Parathyroid adenoma (tissue), 2 donors: ENCODE results near the gene MALRD1.

Experiments
- H2AFZ ChIP-seq: fragments of 300-600 bp; sonication (generic); one replicate; pipeline ENCODE4 v1.7.0; 2017; ENCODE audit warnings: antibody characterized with exemption, mild to moderate bottlenecking
- H3K27ac ChIP-seq: fragments of 300-600 bp; sonication (generic); one replicate; pipeline ENCODE4 v1.7.0; 2017
- H3K27me3 ChIP-seq: fragments of 300-600 bp; sonication (generic); one replicate; pipeline ENCODE4 v1.7.0; 2017; ENCODE audit warnings: low read length; ENCODE audit not compliant: control insufficient read depth, insufficient read depth
- H3K36me3 ChIP-seq: fragments of 300-600 bp; sonication (generic); one replicate; pipeline ENCODE4 v1.7.0; 2017; ENCODE audit warnings: low read length; ENCODE audit not compliant: control insufficient read depth, insufficient read depth
- H3K4me1 ChIP-seq: fragments of 300-600 bp; sonication (generic); one replicate; pipeline ENCODE4 v1.7.0; 2017; ENCODE audit warnings: control low read depth
- H3K4me2 ChIP-seq: fragments of 300-600 bp; sonication (generic); one replicate; pipeline ENCODE4 v1.7.0; 2017; ENCODE audit warnings: low read length
- H3K4me3 ChIP-seq: fragments of 300-600 bp; sonication (generic); one replicate; pipeline ENCODE4 v1.7.0; 2017; ENCODE audit warnings: low read depth, low read length
- H3K79me2 ChIP-seq: fragments of 300-600 bp; sonication (generic); one replicate; pipeline ENCODE4 v1.7.0; 2017; ENCODE audit warnings: control low read depth
- H3K9ac ChIP-seq: fragments of 300-600 bp; sonication (generic); one replicate; pipeline ENCODE4 v1.7.0; 2017; ENCODE audit warnings: mild to moderate bottlenecking
- H3K9me3 ChIP-seq: fragments of 300-600 bp; sonication (generic); one replicate; pipeline ENCODE4 v1.7.0; 2017; ENCODE audit warnings: low read length; ENCODE audit not compliant: control insufficient read depth
- CTCF ChIP-seq: fragments of 300-600 bp; sonication (generic); IDR thresholded peaks from one replicate; pipeline ENCODE4 v1.7.0; 2017; ENCODE audit warnings: antibody characterized with exemption, mild to moderate bottlenecking
- donor health status: primary hyperparathyroidism.

Gene MALRD1

GRCh38 chr10:19561181-19561580, 512.6 kb downstream of the MALRD1 start:
- Histone ChIP-seq H3K27ac (no peak overlapping the region), H3K36me3 (no peaks in the 10 kb centered on the region)

GRCh38 chr10:19563388-19564141, 515.0 kb downstream of the MALRD1 start:
- Histone ChIP-seq H3K4me3 (no peak overlapping the region), H3K36me3 (no peaks in the 10 kb centered on the region), H3K9me3 (no peaks in the 10 kb centered on the region), H3K9ac (no peak overlapping the region), H3K27ac (no peak overlapping the region), H2AFZ (no peak overlapping the region), H3K79me2 (no peaks in the 10 kb centered on the region), H3K4me1 (no peaks in the 10 kb centered on the region), H3K4me2 (no peak overlapping the region), H3K27me3 (no peaks in the 10 kb centered on the region)
- no peak for TF ChIP-seq CTCF

More at GRCh38 chr10:19561181-19561580, 512.6 kb downstream of the MALRD1 start:
- no peaks in the 10 kb centered on the region for H3K9me3 ChIP-seq
- TF ChIP-seq CTCF: no peak
- no peaks in the 10 kb centered on the region for H3K79me2 ChIP-seq
- no peak overlapping the region for H2AFZ ChIP-seq
- no peak overlapping the region for H3K9ac ChIP-seq
- no peaks in the 10 kb centered on the region for H3K27me3 ChIP-seq
- no peak overlapping the region for H3K4me2 ChIP-seq
- H3K4me3 ChIP-seq: no peak overlapping the region
- no peaks in the 10 kb centered on the region for H3K4me1 ChIP-seq

- H3K27ac ChIP-seq: no peak overlapping the region
- TF ChIP-seq CTCF: no peak
- no peaks in the 10 kb centered on the region for H3K27me3 ChIP-seq
Observed at GRCh38 chr10:19570120-19570519, 521.5 kb downstream of the MALRD1 start.

GRCh38 chr10:19570991-19571390, 522.4 kb downstream of the MALRD1 start:
- Histone ChIP-seq H3K27ac (no peak overlapping the region), H3K36me3 (no peaks in the 10 kb centered on the region), H3K4me2 (no peak overlapping the region), H3K9me3 (no peaks in the 10 kb centered on the region), H3K4me1 (no peaks in the 10 kb centered on the region), H3K9ac (no peak overlapping the region), H3K79me2 (no peaks in the 10 kb centered on the region), H3K4me3 (no peak overlapping the region), H3K27me3 (no peaks in the 10 kb centered on the region), H2AFZ (no peak overlapping the region)
- TF ChIP-seq CTCF: no peak

More at GRCh38 chr10:19570120-19570519, 521.5 kb downstream of the MALRD1 start:
- H3K36me3 ChIP-seq: no peaks in the 10 kb centered on the region
- H3K4me1 ChIP-seq: no peaks in the 10 kb centered on the region
- no peak overlapping the region for H3K9ac ChIP-seq
- no peak overlapping the region for H2AFZ ChIP-seq
- H3K4me2 ChIP-seq: no peak overlapping the region
- H3K9me3 ChIP-seq: no peaks in the 10 kb centered on the region
- no peaks in the 10 kb centered on the region for H3K79me2 ChIP-seq
- H3K4me3 ChIP-seq: no peak overlapping the region

GRCh38 chr10:19572056-19572455, 523.5 kb downstream of the MALRD1 start:
- Histone ChIP-seq H3K36me3 (no peaks in the 10 kb centered on the region), H3K27me3 (no peaks in the 10 kb centered on the region), H3K4me1 (no peaks in the 10 kb centered on the region), H3K4me2 (no peak overlapping the region), H3K9ac (no peak overlapping the region), H3K4me3 (no peak overlapping the region), H3K27ac (no peak overlapping the region), H3K9me3 (no peaks in the 10 kb centered on the region), H3K79me2 (no peaks in the 10 kb centered on the region), H2AFZ (no peak overlapping the region)
- no peak for TF ChIP-seq CTCF
